ENCODE measurements around the gene RFTN1. TPM values are rescaled to one million over a fixed set of nuclear protein-coding genes. Genes with fewer than 3 reads are reported as not detected.
A peak's percentile ranks its signal among the peaks of the same experiment; 100 is the strongest.

Gene RFTN1
- total and polyA plus RNA-seq, 4 donors, result 4.4 to 20.4 (median 11.9) TPM

GRCh38 chr3:16534640-16535262, 21.3 kb upstream of the RFTN1 start:
- TF ChIP-seq CTCF (IDR thresholded peaks at IDR 0.05; ENCODE audit: low read depth, low read length, missing input control), result no peak
- TF ChIP-seq SP1 (IDR thresholded peaks at IDR 0.05), result peak; percentile 23
- TF ChIP-seq RAD21 (IDR thresholded peaks at IDR 0.05), result no peak
- WGBS, result 64% methylated on average over 8 of the region's 8 CpGs
- no peak overlapping the region for H3K9ac ChIP-seq (ENCODE audit: low read depth in 1 of 2, low read length in 2 of 2)

GRCh38 chr3:16533928-16534574, 20.6 kb upstream of the RFTN1 start:
- Histone ChIP-seq H3K27me3 (ENCODE audit: control insufficient read depth in 4 of 4, insufficient read depth in 4 of 4, low read length in 3 of 4) (no peaks in the 10 kb centered on the region), H3K4me3 (ENCODE audit: low read depth in 1 of 3, low read length in 3 of 3) (no peak overlapping the region), H3K9ac (ENCODE audit: low read depth in 1 of 2, low read length in 2 of 2) (no peak overlapping the region), H3K27ac (ENCODE audit: low read depth in 1 of 2, low read length in 2 of 2) (peak overlapping the region in 1 of 2 donors; percentile 4), H3K9me3 (ENCODE audit: control insufficient read depth in 4 of 4, low read length in 3 of 4) (no peaks in the 10 kb centered on the region), H3K4me1 (ENCODE audit: control insufficient read depth in 4 of 4, insufficient read depth in 4 of 4, low read length in 3 of 4) (peaks cover 0 to 14% (median 9%) of the 10 kb centered on the region in 4 donors), H3K36me3 (ENCODE audit: control insufficient read depth in 4 of 4, insufficient read depth in 3 of 4, low read depth in 1 of 4, low read length in 3 of 4) (no peaks in the 10 kb centered on the region)
- TF ChIP-seq EGR1 (IDR thresholded peaks at IDR 0.05; ENCODE audit: low read depth in 2 of 2) (no peak), CTCF (IDR thresholded peaks at IDR 0.05; ENCODE audit: low read depth, low read length, missing input control) (no peak), HNF4G (IDR thresholded peaks at IDR 0.05) (peak; percentile 60), TAF1 (conservative IDR thresholded peaks at IDR 0.05) (no peak), REST (IDR thresholded peaks at IDR 0.05) (peak; percentile 51), FOXA2 (IDR thresholded peaks at IDR 0.05) (peak; percentile 29), MAX (IDR thresholded peaks at IDR 0.05) (peak; percentile 47), RAD21 (IDR thresholded peaks at IDR 0.05) (peak; percentile 22 to 35), HNF4A (conservative IDR thresholded peaks at IDR 0.05) (peak; percentile 92 to 94), GABPA (IDR thresholded peaks at IDR 0.05 in 1 of 2, conservative IDR thresholded peaks at IDR 0.05 in 1 of 2) (no peak), RXRA (IDR thresholded peaks at IDR 0.05) (peak; percentile 84 to 85), SP1 (IDR thresholded peaks at IDR 0.05) (peak; percentile 66), ATF3 (IDR thresholded peaks at IDR 0.05) (peak; percentile 52), FOXA1 (IDR thresholded peaks at IDR 0.05) (peak; percentile 20), YY1 (IDR thresholded peaks at IDR 0.05) (peak; percentile 42), JUND (IDR thresholded peaks at IDR 0.05) (peak in 1 of 2 donors; percentile 69), NR2F2 (IDR thresholded peaks at IDR 0.05) (peak; percentile 100), ZBTB33 (IDR thresholded peaks at IDR 0.05) (peak; percentile 92)
- DNase-seq (ENCODE audit: low spot score), result no peak
- 41% methylated on average over 5 of the region's 5 CpGs for WGBS

More at GRCh38 chr3:16534640-16535262, 21.3 kb upstream of the RFTN1 start:
- Histone ChIP-seq H3K9me3 (ENCODE audit: control insufficient read depth in 4 of 4, low read length in 3 of 4) (no peaks in the 10 kb centered on the region), H3K27ac (ENCODE audit: low read depth in 1 of 2, low read length in 2 of 2) (no peak overlapping the region), H3K36me3 (ENCODE audit: control insufficient read depth in 4 of 4, insufficient read depth in 3 of 4, low read depth in 1 of 4, low read length in 3 of 4) (no peaks in the 10 kb centered on the region), H3K4me3 (ENCODE audit: low read depth in 1 of 3, low read length in 3 of 3) (no peak overlapping the region), H3K4me1 (ENCODE audit: control insufficient read depth in 4 of 4, insufficient read depth in 4 of 4, low read length in 3 of 4) (peaks cover 0 to 11% (median 9%) of the 10 kb centered on the region in 4 donors), H3K27me3 (ENCODE audit: control insufficient read depth in 4 of 4, insufficient read depth in 4 of 4, low read length in 3 of 4) (no peaks in the 10 kb centered on the region)
- no peak for DNase-seq (ENCODE audit: low spot score)

All from liver (tissue), 9 donors.